Anterior cingulate cortex (tissue), 58 donors: Measurements from ENCODE around the gene MCC.

Experiments
- DNase-seq, 58 donors: peaks; one replicate each; lab custom pipeline; 2025; lab: John Stamatoyannopoulos, UW

MCC gene

GRCh38 chr5:113278976-113279375, 209.3 kb downstream of the MCC start:
- DNase-seq: no peak

- no peak for DNase-seq
Measured at GRCh38 chr5:113276493-113276892, 211.8 kb downstream of the MCC start.

GRCh38 chr5:113276001-113276400, 212.3 kb downstream of the MCC start:
- DNase-seq: no peak

- DNase-seq: peak in 46 of 58 donors; percentile 4 to 85 (median 42)
Measured at GRCh38 chr5:113274836-113275414, 213.3 kb downstream of the MCC start.

- no peak for DNase-seq
Measured at GRCh38 chr5:113273948-113274347, 214.3 kb downstream of the MCC start.

- DNase-seq: no peak
Measured at GRCh38 chr5:113271745-113272454, 216.4 kb downstream of the MCC start.

- no peak for DNase-seq
Measured at GRCh38 chr5:113271015-113271414, 217.2 kb downstream of the MCC start.

- DNase-seq: no peak
Measured at GRCh38 chr5:113270086-113270485, 218.2 kb downstream of the MCC start.

GRCh38 chr5:113269023-113269997, 218.9 kb downstream of the MCC start:
- no peak for DNase-seq

- DNase-seq: no peak
Measured at GRCh38 chr5:113268232-113268631, 220.0 kb downstream of the MCC start.

GRCh38 chr5:113267361-113267900, 220.8 kb downstream of the MCC start:
- no peak for DNase-seq

- no peak for DNase-seq
Measured at GRCh38 chr5:113266913-113267227, 221.4 kb downstream of the MCC start.

- no peak for DNase-seq
Measured at GRCh38 chr5:113266227-113266912, 221.9 kb downstream of the MCC start.

- DNase-seq: no peak
Measured at GRCh38 chr5:113265190-113265589, 223.1 kb downstream of the MCC start.

- DNase-seq: no peak
Measured at GRCh38 chr5:113264046-113264445, 224.2 kb downstream of the MCC start.

GRCh38 chr5:113263545-113263944, 224.7 kb downstream of the MCC start:
- no peak for DNase-seq

- no peak for DNase-seq
Measured at GRCh38 chr5:113262674-113263073, 225.6 kb downstream of the MCC start.

- DNase-seq: no peak
Measured at GRCh38 chr5:113259034-113259433, 229.2 kb downstream of the MCC start.

GRCh38 chr5:113257545-113257944, 230.7 kb downstream of the MCC start:
- peak in 1 of 58 donors; percentile 1 for DNase-seq

- DNase-seq: no peak
Measured at GRCh38 chr5:113256671-113257452, 231.4 kb downstream of the MCC start.
